GM12874 (cell line): Measurements from ENCODE around the gene REV1.

ENCODE experiments used
- CTCF ChIP-seq: IDR thresholded peaks from 2 replicates; pipeline ENCODE4 v1.5.1; 2011; ENCODE audit warnings: low read depth, mild to moderate bottlenecking, control low read depth, low read length, moderate library complexity; ENCODE audit not compliant: insufficient read depth

The REV1 gene

GRCh38 chr2:99490623-99491461, 1.0 kb upstream of the REV1 start:
- no peak for TF ChIP-seq CTCF

GRCh38 chr2:99489063-99489760, 605 bp downstream of the REV1 start:
- no peak for TF ChIP-seq CTCF

GRCh38 chr2:99488539-99489062, 1.2 kb downstream of the REV1 start:
- TF ChIP-seq CTCF: no peak

GRCh38 chr2:99487906-99488305, 1.9 kb downstream of the REV1 start:
- TF ChIP-seq CTCF: no peak

- TF ChIP-seq CTCF: no peak
Measured at GRCh38 chr2:99485824-99486223, 4.0 kb downstream of the REV1 start.

- no peak for TF ChIP-seq CTCF
Measured at GRCh38 chr2:99485411-99485810, 4.4 kb downstream of the REV1 start.

- TF ChIP-seq CTCF: no peak
Measured at GRCh38 chr2:99484205-99484604, 5.6 kb downstream of the REV1 start.
